HUES48 (cell line): ENCODE data around the gene FAU.
"Not testable (repeated sequence)": the region's sequence is repeated elsewhere in the genome, so short reads cannot be mapped to it uniquely, and the experiment has no call there.

Experiments
- H3K27ac ChIP-seq: one replicate; pipeline ENCODE4 v1.7.0; 2013; ENCODE audit warnings: low read depth, low read length, inconsistent platforms
- H3K27me3 ChIP-seq: 2 replicates; pipeline ENCODE4 v1.6.1; 2013; ENCODE audit warnings: mild to moderate bottlenecking, low read length; ENCODE audit not compliant: control insufficient read depth, insufficient read depth
- H3K36me3 ChIP-seq: 2 replicates; pipeline ENCODE4 v1.6.1; 2013; ENCODE audit warnings: low read length; ENCODE audit not compliant: control insufficient read depth, insufficient read depth
- H3K4me1 ChIP-seq: 2 replicates; pipeline ENCODE4 v1.6.1; 2013; ENCODE audit warnings: mild to moderate bottlenecking, low read length; ENCODE audit not compliant: control insufficient read depth, insufficient read depth
- H3K4me3 ChIP-seq: 2 replicates; pipeline ENCODE4 v1.5.1; 2013; ENCODE audit warnings: mild to moderate bottlenecking, low read depth, low read length
- H3K9ac ChIP-seq: 2 replicates; pipeline ENCODE4 v1.6.1; 2013; ENCODE audit warnings: mild to moderate bottlenecking, low read depth, low read length, moderate library complexity
- H3K9me3 ChIP-seq: 2 replicates; pipeline ENCODE4 v1.6.1; 2013; ENCODE audit warnings: low read length; ENCODE audit not compliant: control insufficient read depth, insufficient read depth

Gene FAU

GRCh38 chr11:65156926-65157325 lies 35.0 kb upstream of the FAU start:
- no peaks in the 10 kb centered on the region for H3K9me3 ChIP-seq
- H3K9ac ChIP-seq, result no peak overlapping the region
- no peaks in the 10 kb centered on the region for H3K36me3 ChIP-seq
- no peak overlapping the region for H3K27ac ChIP-seq
- H3K4me1 ChIP-seq, result no peaks in the 10 kb centered on the region
- H3K4me3 ChIP-seq, result no peak overlapping the region
- H3K27me3 ChIP-seq, result no peaks in the 10 kb centered on the region

- no peaks in the 10 kb centered on the region for H3K27me3 ChIP-seq
- no peaks in the 10 kb centered on the region for H3K36me3 ChIP-seq
- no peak overlapping the region for H3K27ac ChIP-seq
- H3K4me3 ChIP-seq, result no peak overlapping the region
- no peaks in the 10 kb centered on the region for H3K9me3 ChIP-seq
- H3K9ac ChIP-seq, result no peak overlapping the region
- H3K4me1 ChIP-seq, result no peaks in the 10 kb centered on the region
Measured at GRCh38 chr11:65156256-65156655, 34.3 kb upstream of the FAU start.

GRCh38 chr11:65152122-65152521 lies 30.2 kb upstream of the FAU start:
- H3K4me3 ChIP-seq, result no peak overlapping the region
- no peaks in the 10 kb centered on the region for H3K36me3 ChIP-seq
- no peaks in the 10 kb centered on the region for H3K4me1 ChIP-seq
- no peak overlapping the region for H3K9ac ChIP-seq
- no peak overlapping the region for H3K27ac ChIP-seq
- no peaks in the 10 kb centered on the region for H3K9me3 ChIP-seq
- no peaks in the 10 kb centered on the region for H3K27me3 ChIP-seq

GRCh38 chr11:65151331-65151899 lies 29.5 kb upstream of the FAU start:
- Histone ChIP-seq H3K27ac (no peak overlapping the region), H3K36me3 (no peaks in the 10 kb centered on the region), H3K27me3 (no peaks in the 10 kb centered on the region), H3K4me1 (no peaks in the 10 kb centered on the region), H3K9me3 (no peaks in the 10 kb centered on the region), H3K4me3 (no peak overlapping the region), H3K9ac (no peak overlapping the region)

GRCh38 chr11:65150509-65151299 lies 28.8 kb upstream of the FAU start:
- Histone ChIP-seq H3K4me3 (no peak overlapping the region), H3K27ac (no peak overlapping the region), H3K9me3 (no peaks in the 10 kb centered on the region), H3K9ac (no peak overlapping the region), H3K4me1 (no peaks in the 10 kb centered on the region), H3K27me3 (no peaks in the 10 kb centered on the region), H3K36me3 (no peaks in the 10 kb centered on the region)

GRCh38 chr11:65150131-65150508 lies 28.2 kb upstream of the FAU start:
- H3K36me3 ChIP-seq, H3K4me3 ChIP-seq, H3K9ac ChIP-seq, H3K27me3 ChIP-seq, H3K4me1 ChIP-seq, H3K9me3 ChIP-seq, H3K27ac ChIP-seq: not testable (repeated sequence)

- H3K27me3 ChIP-seq, result no peaks in the 10 kb centered on the region
- H3K9me3 ChIP-seq, result no peaks in the 10 kb centered on the region
- H3K36me3 ChIP-seq, result no peaks in the 10 kb centered on the region
- H3K27ac ChIP-seq, result no peak overlapping the region
- no peak overlapping the region for H3K9ac ChIP-seq
- no peaks in the 10 kb centered on the region for H3K4me1 ChIP-seq
- H3K4me3 ChIP-seq, result no peak overlapping the region
Measured at GRCh38 chr11:65148657-65149056, 26.7 kb upstream of the FAU start.

DNA sequence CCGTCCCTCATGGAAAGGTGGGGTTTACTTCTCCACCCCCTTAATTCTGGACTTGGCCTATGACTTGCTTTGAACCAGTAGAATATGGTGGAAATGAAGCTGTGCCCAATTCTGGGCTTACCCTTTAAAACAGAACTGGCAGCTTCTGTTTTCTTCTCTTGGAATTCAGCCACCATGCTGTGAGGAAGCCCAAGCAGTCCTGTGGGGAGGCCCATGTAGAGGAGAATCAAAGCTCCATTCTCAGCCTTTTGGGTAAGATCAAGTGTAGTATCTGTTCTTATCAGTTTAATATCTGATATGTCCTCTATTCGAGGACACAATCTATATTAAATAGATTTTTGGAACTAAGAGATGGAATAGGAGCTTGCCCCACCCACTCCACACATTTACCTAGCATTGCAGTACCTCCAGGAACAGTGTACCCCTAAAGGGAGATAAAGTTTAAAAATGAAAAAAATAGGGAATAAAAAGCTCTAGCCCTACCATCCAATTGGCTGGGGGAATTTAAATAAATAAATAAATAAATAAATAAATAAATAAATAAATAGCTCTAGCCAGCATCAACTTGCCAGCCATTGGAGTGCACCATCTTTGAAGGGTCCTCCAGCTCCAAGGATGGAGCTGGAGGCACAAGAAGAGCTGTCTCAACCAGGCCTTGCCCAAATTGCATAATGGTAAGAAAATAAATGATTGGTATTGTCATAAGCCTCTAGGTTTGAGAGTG lies 25.6 kb upstream of the FAU start:
- no peak overlapping the region for H3K4me3 ChIP-seq
- H3K36me3 ChIP-seq, result no peaks in the 10 kb centered on the region
- H3K27me3 ChIP-seq, result no peaks in the 10 kb centered on the region
- no peaks in the 10 kb centered on the region for H3K9me3 ChIP-seq
- H3K9ac ChIP-seq, result no peak overlapping the region
- H3K27ac ChIP-seq, result no peak overlapping the region
- H3K4me1 ChIP-seq, result no peaks in the 10 kb centered on the region

DNA sequence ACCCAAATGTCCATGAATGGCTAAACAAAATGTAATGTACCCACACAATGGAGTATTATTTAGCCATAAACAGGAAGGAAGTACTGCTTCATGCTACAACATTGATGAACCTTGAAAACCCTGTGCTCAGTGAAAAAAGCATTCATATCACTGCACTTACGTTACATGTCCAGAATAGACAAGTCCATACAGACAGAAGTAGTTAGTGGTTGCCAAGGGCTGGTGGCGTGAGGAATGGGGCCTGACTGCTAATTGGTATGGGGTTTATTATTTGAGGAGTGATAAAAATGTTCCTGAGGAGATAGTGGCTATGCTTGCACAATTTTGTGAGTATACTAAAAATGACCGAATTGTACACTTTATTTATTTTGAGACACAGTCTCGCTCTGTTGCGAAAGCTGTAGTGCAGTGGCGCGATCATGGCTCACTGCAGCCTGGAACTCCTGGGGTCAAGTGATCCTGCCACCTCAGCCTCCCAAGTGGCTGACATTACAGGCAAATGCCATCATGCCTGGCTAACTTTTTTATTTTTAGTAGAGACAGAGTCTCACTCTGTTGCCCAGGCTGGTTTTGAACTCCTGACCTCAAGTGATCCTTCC lies 20.1 kb upstream of the FAU start:
- no peaks in the 10 kb centered on the region for H3K36me3 ChIP-seq
- no peak overlapping the region for H3K9ac ChIP-seq
- no peak overlapping the region for H3K27ac ChIP-seq
- no peaks in the 10 kb centered on the region for H3K27me3 ChIP-seq
- H3K9me3 ChIP-seq, result no peaks in the 10 kb centered on the region
- no peak overlapping the region for H3K4me3 ChIP-seq
- no peaks in the 10 kb centered on the region for H3K4me1 ChIP-seq

- Histone ChIP-seq H3K27me3 (no peaks in the 10 kb centered on the region), H3K9me3 (no peaks in the 10 kb centered on the region), H3K27ac (no peak overlapping the region), H3K4me1 (peaks cover 9% of the 10 kb centered on the region), H3K36me3 (peaks cover 14% of the 10 kb centered on the region), H3K4me3 (no peak overlapping the region), H3K9ac (no peak overlapping the region)
Measured at GRCh38 chr11:65136515-65137096, 14.7 kb upstream of the FAU start.
